ENCODE data around the gene SHLD1.
"Not testable (repeated sequence)": the region's sequence is repeated elsewhere in the genome, so short reads cannot be mapped to it uniquely, and the experiment has no call there.

The SHLD1 gene

DNA sequence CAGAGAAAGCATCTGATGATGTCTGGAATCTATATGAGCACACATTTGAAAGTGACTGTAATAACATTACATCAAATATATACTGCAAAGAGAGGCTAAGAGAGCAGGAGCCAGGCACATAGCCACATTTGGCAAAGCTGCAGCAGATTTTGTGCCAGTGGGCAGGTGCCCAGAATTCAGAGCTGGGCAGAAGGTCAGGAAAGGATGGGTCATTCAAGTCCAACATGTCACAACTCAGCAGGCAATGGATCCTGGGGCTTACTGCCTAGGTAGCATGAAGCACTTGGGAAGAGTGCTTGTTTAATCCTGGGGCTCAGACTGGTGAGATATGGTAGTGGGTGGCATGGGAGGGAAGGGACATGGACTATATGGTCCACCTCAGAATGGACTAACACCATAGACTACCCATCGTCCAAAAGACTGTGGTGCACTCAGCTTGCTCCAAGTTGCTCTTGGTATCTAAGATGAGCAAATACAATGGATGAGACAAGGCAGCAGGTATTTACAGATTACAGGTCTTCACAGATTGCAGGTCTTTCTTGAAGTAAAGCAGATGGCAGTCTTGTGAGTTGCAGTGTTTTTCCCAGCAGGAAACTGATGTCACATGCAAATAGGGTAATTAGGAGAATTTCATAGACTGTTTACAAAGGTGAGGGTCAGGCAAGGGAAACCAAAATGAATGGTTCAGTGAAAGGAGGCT lies 31.2 kb upstream of the SHLD1 start:
- Histone ChIP-seq H3K27me3 (ENCODE audit: insufficient read depth, low read depth) (no peaks in the 10 kb centered on the region), H3K27ac (no peak overlapping the region), H3K36me3 (ENCODE audit: insufficient read depth) (no peaks in the 10 kb centered on the region), H3K4me2 (no peak overlapping the region), H3K79me2 (ENCODE audit: insufficient read depth, low read depth) (no peaks in the 10 kb centered on the region), H3K9ac (no peak overlapping the region), H3K4me1 (ENCODE audit: low read depth, poor library complexity, severe bottlenecking) (no peaks in the 10 kb centered on the region), H4K20me1 (ENCODE audit: insufficient read depth) (no peaks in the 10 kb centered on the region), H2AFZ (ENCODE audit: low read depth) (no peak overlapping the region), H3K4me3 (IDR thresholded peaks at IDR 0.05; ENCODE audit: insufficient read depth, low read depth, low read length) (no peak overlapping the region)
- no peak for TF ChIP-seq CTCF (conservative IDR thresholded peaks at IDR 0.05; ENCODE audit: low read depth, low read length)

GRCh38 chr20:5719861-5720403 lies 30.3 kb upstream of the SHLD1 start:
- H3K4me2 ChIP-seq = no peak overlapping the region
- no peak overlapping the region for H3K9ac ChIP-seq
- H2AFZ ChIP-seq (ENCODE audit: low read depth) = no peak overlapping the region
- no peak for TF ChIP-seq CTCF (conservative IDR thresholded peaks at IDR 0.05; ENCODE audit: low read depth, low read length)
- no peaks in the 10 kb centered on the region for H4K20me1 ChIP-seq (ENCODE audit: insufficient read depth)
- no peaks in the 10 kb centered on the region for H3K27me3 ChIP-seq (ENCODE audit: insufficient read depth, low read depth)
- no peaks in the 10 kb centered on the region for H3K36me3 ChIP-seq (ENCODE audit: insufficient read depth)
- no peak overlapping the region for H3K27ac ChIP-seq
- no peaks in the 10 kb centered on the region for H3K4me1 ChIP-seq (ENCODE audit: low read depth, poor library complexity, severe bottlenecking)
- no peak overlapping the region for H3K4me3 ChIP-seq (IDR thresholded peaks at IDR 0.05; ENCODE audit: insufficient read depth, low read depth, low read length)
- H3K79me2 ChIP-seq (ENCODE audit: insufficient read depth, low read depth) = no peaks in the 10 kb centered on the region

- Histone ChIP-seq H3K4me3 (IDR thresholded peaks at IDR 0.05; ENCODE audit: insufficient read depth, low read depth, low read length) (no peak overlapping the region), H3K27ac (no peak overlapping the region), H3K4me2 (no peak overlapping the region), H3K4me1 (ENCODE audit: low read depth, poor library complexity, severe bottlenecking) (no peaks in the 10 kb centered on the region), H2AFZ (ENCODE audit: low read depth) (no peak overlapping the region), H3K36me3 (ENCODE audit: insufficient read depth) (no peaks in the 10 kb centered on the region), H3K79me2 (ENCODE audit: insufficient read depth, low read depth) (no peaks in the 10 kb centered on the region), H3K9ac (no peak overlapping the region), H4K20me1 (ENCODE audit: insufficient read depth) (no peaks in the 10 kb centered on the region), H3K27me3 (ENCODE audit: insufficient read depth, low read depth) (no peaks in the 10 kb centered on the region)
- no peak for TF ChIP-seq CTCF (conservative IDR thresholded peaks at IDR 0.05; ENCODE audit: low read depth, low read length)
These were observed 29.5 kb upstream of the SHLD1 start for GRCh38 chr20:5720696-5721095.

GRCh38 chr20:5721356-5721755 lies 28.8 kb upstream of the SHLD1 start:
- H3K36me3 ChIP-seq (ENCODE audit: insufficient read depth); H3K4me1 ChIP-seq (ENCODE audit: low read depth, poor library complexity, severe bottlenecking); H3K4me2 ChIP-seq; H2AFZ ChIP-seq (ENCODE audit: low read depth); H3K4me3 ChIP-seq (IDR thresholded peaks at IDR 0.05; ENCODE audit: insufficient read depth, low read depth, low read length); H4K20me1 ChIP-seq (ENCODE audit: insufficient read depth); H3K27ac ChIP-seq; H3K27me3 ChIP-seq (ENCODE audit: insufficient read depth, low read depth); H3K9ac ChIP-seq; H3K79me2 ChIP-seq (ENCODE audit: insufficient read depth, low read depth): not testable (repeated sequence)

GRCh38 chr20:5722927-5723326 lies 27.3 kb upstream of the SHLD1 start:
- Histone ChIP-seq H3K4me2 (no peak overlapping the region), H3K27me3 (ENCODE audit: insufficient read depth, low read depth) (no peaks in the 10 kb centered on the region), H3K27ac (no peak overlapping the region), H3K36me3 (ENCODE audit: insufficient read depth) (no peaks in the 10 kb centered on the region), H3K4me1 (ENCODE audit: low read depth, poor library complexity, severe bottlenecking) (no peaks in the 10 kb centered on the region), H3K9ac (no peak overlapping the region), H3K4me3 (IDR thresholded peaks at IDR 0.05; ENCODE audit: insufficient read depth, low read depth, low read length) (no peak overlapping the region), H2AFZ (ENCODE audit: low read depth) (no peak overlapping the region), H4K20me1 (ENCODE audit: insufficient read depth) (no peaks in the 10 kb centered on the region), H3K79me2 (ENCODE audit: insufficient read depth, low read depth) (no peaks in the 10 kb centered on the region)
- TF ChIP-seq CTCF (conservative IDR thresholded peaks at IDR 0.05; ENCODE audit: low read depth, low read length) = no peak

GRCh38 chr20:5725183-5725463 lies 25.1 kb upstream of the SHLD1 start:
- H3K4me2 ChIP-seq; H2AFZ ChIP-seq (ENCODE audit: low read depth); H3K79me2 ChIP-seq (ENCODE audit: insufficient read depth, low read depth); H3K27ac ChIP-seq; H3K4me3 ChIP-seq (IDR thresholded peaks at IDR 0.05; ENCODE audit: insufficient read depth, low read depth, low read length); H3K9ac ChIP-seq; H4K20me1 ChIP-seq (ENCODE audit: insufficient read depth); H3K4me1 ChIP-seq (ENCODE audit: low read depth, poor library complexity, severe bottlenecking); H3K27me3 ChIP-seq (ENCODE audit: insufficient read depth, low read depth); H3K36me3 ChIP-seq (ENCODE audit: insufficient read depth): not testable (repeated sequence)

All from KMS-11 (cell line).